ENCODE results near the gene PEAK3. TPM values are rescaled to one million over a fixed set of nuclear protein-coding genes. Genes with fewer than 3 reads are reported as not detected.

Gene PEAK3
- total RNA-seq, 1 donor from 2014 or later = 0.51 TPM

DNA sequence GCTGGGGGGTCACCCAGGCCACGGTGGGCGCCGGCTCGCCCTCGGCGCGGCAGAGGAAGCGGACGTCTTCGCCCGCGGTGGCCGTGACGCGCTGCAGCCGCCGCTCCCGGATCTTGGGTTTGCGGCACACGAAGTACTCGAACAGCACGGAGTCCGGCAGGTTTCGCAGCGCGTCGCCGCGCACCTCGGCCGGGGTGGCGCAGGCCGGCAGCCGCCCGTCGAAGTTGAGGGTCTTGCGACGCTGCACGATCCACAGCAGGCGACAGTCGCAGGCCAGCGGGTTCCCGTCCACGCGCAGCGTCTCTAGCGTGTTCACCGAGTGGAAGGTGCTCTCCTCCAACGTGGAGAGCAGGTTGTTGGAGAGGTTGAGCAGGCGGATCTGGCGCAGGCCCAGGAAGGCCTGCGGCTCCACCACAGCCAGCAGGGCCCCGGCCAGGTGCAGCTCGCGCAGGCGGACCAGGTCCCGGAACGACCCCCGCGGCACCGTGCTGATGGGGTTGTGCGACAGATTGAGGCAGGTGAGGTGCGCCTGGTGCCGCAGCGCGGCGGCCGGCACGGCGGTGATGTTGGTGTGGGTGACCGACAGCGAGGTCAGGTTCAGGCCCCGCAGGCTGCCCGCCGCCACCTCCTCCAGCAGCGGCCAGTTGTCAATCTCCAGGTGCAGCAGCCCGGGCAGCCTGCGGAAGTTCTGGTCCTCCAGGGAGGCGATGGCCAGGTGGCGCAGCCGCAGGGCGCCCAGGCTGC lies 8.6 kb upstream of the PEAK3 start:
- no peak for DNase-seq (ENCODE audit: extremely low spot score, unreplicated experiment)
- Mint-ChIP-seq H3K27me3 (ENCODE audit: unreplicated experiment) (no peaks in the 10 kb centered on the region), H3K4me3 (ENCODE audit: unreplicated experiment) (no peak overlapping the region)

GRCh38 chr19:2289714-2290435 lies 7.9 kb upstream of the PEAK3 start:
- no peaks in the 10 kb centered on the region for H3K27me3 Mint-ChIP-seq (ENCODE audit: unreplicated experiment)
- H3K27ac Mint-ChIP-seq (ENCODE audit: unreplicated experiment) = no peak overlapping the region
- no peak overlapping the region for H3K4me3 Mint-ChIP-seq (ENCODE audit: unreplicated experiment)
- H3K36me3 Mint-ChIP-seq (ENCODE audit: unreplicated experiment) = no peaks in the 10 kb centered on the region
- no peak for DNase-seq (ENCODE audit: extremely low spot score, unreplicated experiment)
- H3K9me3 Mint-ChIP-seq (ENCODE audit: unreplicated experiment) = no peaks in the 10 kb centered on the region
- H3K4me1 Mint-ChIP-seq (ENCODE audit: unreplicated experiment) = peaks cover 12% of the 10 kb centered on the region
- TF ChIP-seq CTCF (IDR thresholded peaks at IDR 0.05) = no peak

More for the DNA sequence above, 8.6 kb upstream of the PEAK3 start:
- Mint-ChIP-seq H3K9me3 (ENCODE audit: unreplicated experiment) (no peaks in the 10 kb centered on the region), H3K4me1 (ENCODE audit: unreplicated experiment) (peaks cover 19% of the 10 kb centered on the region), H3K27ac (ENCODE audit: unreplicated experiment) (no peak overlapping the region), H3K36me3 (ENCODE audit: unreplicated experiment) (no peaks in the 10 kb centered on the region)
- TF ChIP-seq CTCF (IDR thresholded peaks at IDR 0.05) = no peak

DNA sequence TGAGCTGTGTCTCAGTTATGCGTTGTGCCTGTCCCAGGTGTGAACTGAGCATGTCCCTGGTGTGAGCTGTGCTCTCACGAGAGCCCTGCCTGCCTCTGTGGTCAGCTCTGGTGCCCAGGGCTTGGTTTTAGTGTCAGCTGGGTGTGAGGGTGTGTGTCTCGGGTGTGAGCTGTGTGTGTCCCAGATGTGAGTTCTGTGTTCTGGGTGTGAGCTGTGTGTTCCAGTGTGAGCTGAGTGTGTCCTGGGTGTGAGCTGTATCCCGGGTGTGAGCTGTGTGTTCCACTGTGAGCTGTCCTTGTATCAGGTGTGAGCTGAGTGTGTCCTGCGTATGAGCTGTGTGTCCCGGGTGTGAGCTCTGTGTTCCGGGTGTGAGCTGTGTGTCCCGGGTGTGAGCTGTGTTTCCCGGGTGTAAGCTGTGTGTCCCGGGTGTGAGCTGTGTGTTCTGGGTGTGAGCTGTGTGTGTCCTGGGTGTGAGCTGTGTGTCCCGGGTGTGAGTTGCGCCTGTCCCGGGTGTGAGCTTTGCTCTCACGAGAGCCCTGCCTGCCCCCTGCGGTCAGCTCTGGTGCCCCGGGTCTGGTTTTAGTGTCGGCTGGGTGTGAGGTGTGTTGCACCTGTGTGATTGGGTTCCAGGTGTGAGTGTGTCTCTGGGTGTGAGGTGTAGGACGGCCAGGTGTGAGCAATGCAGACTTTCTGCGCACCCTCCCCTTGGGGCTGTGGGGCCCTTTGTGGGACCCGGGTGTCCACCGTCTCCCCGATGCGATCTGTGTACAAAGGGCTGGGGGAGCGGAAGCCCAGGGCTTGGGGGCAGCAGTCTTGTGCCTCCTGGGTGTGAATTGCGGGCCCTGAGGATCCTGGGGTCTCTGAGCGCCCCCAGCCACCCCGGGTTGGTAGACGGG lies 7.1 kb upstream of the PEAK3 start:
- Mint-ChIP-seq H3K4me1 (ENCODE audit: unreplicated experiment) (peaks cover 6% of the 10 kb centered on the region), H3K27ac (ENCODE audit: unreplicated experiment) (no peak overlapping the region), H3K9me3 (ENCODE audit: unreplicated experiment) (no peaks in the 10 kb centered on the region), H3K36me3 (ENCODE audit: unreplicated experiment) (no peaks in the 10 kb centered on the region), H3K27me3 (ENCODE audit: unreplicated experiment) (no peaks in the 10 kb centered on the region), H3K4me3 (ENCODE audit: unreplicated experiment) (no peak overlapping the region)
- no peak for TF ChIP-seq CTCF (IDR thresholded peaks at IDR 0.05)
- no peak for DNase-seq (ENCODE audit: extremely low spot score, unreplicated experiment)

DNA sequence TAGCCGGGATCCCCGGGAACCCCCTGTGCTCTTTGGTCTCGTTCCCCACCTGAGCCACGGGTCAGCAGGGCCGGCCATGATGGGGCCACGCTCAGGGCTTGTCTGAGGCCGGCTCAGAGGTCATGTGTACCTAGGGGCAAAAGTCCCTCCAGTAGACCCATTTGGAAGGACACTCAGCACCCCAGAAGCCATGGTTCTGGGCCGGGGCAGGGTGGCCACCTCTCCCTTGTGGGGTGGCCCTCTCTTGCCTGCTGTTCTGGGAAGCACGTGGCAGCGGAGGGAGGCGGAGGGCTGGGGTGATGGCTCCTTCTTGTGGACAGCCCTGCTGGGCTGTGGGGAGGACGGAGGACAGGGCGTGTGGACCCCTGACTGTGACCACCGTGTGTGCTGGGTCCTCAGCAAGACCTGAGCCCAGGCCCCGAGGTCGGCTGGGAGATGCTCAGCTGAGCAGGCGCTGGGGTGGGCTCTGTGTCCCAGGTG lies 6.4 kb upstream of the PEAK3 start:
- H3K27ac Mint-ChIP-seq (ENCODE audit: unreplicated experiment) = no peak overlapping the region
- H3K4me3 Mint-ChIP-seq (ENCODE audit: unreplicated experiment) = no peak overlapping the region
- no peaks in the 10 kb centered on the region for H3K9me3 Mint-ChIP-seq (ENCODE audit: unreplicated experiment)
- DNase-seq (ENCODE audit: extremely low spot score, unreplicated experiment) = no peak
- no peak for TF ChIP-seq CTCF (IDR thresholded peaks at IDR 0.05)
- peaks cover 3% of the 10 kb centered on the region for H3K4me1 Mint-ChIP-seq (ENCODE audit: unreplicated experiment)
- H3K27me3 Mint-ChIP-seq (ENCODE audit: unreplicated experiment) = no peaks in the 10 kb centered on the region
- H3K36me3 Mint-ChIP-seq (ENCODE audit: unreplicated experiment) = no peaks in the 10 kb centered on the region
